LNCaP clone FGC (cell line): ENCODE data around the gene TTR.

Experiments
- DNase-seq: peaks from one replicate; pipeline ENCODE4 v3.0.0-alpha.2; 2011; ENCODE audit warnings: low read depth
- H3K4me3 ChIP-seq: 2 replicates; pipeline ENCODE4 v1.5.1; 2011; ENCODE audit warnings: mild to moderate bottlenecking, low read depth, low read length, control low read depth
- TF ChIP-seq, protein P1 (sequence below): IDR thresholded peaks from 2 replicates; pipeline ENCODE4 v1.5.1; 2012; ENCODE audit warnings: mild to moderate bottlenecking; ENCODE audit not compliant: control insufficient read depth, insufficient read depth; ENCODE audit errors: extremely low read depth

TTR gene

DNA sequence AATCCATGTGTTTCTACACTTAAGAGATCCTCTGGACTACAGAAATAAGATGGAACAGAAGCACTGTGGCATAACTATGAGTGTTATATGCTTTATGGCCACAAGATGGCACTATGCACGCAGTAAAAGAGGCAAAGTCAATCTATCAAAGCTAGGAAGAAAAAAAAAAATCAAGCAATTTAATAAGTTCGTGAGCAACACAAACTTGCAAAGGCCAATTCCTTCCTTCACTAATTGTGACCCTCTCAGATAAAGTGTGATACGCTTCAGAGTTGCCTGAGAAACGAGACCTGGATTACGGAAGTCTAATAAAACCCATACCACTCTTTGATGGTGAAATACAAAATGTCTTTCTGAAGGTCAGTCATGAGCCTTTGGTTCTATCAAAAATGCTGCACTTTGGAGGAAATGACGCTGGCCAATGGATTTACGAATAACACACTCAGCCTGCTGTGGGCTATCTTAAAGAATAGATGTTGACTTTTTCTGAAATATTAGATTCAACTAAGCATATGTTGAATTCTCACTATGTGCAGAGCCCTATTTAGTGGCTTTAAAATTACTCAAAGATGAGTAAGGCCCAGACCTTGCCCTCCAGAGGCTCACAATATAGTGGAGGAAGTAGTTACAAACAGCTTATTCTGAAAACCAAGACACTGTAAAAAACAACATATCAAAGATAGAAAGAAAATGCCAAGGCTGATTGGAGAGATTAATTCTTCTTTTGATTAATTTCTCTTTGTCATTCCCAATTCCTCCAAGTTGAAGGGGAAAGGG, 35.5 kb upstream of the TTR start:
- H3K4me3 ChIP-seq: no peak overlapping the region
- TF ChIP-seq, protein P1, sequence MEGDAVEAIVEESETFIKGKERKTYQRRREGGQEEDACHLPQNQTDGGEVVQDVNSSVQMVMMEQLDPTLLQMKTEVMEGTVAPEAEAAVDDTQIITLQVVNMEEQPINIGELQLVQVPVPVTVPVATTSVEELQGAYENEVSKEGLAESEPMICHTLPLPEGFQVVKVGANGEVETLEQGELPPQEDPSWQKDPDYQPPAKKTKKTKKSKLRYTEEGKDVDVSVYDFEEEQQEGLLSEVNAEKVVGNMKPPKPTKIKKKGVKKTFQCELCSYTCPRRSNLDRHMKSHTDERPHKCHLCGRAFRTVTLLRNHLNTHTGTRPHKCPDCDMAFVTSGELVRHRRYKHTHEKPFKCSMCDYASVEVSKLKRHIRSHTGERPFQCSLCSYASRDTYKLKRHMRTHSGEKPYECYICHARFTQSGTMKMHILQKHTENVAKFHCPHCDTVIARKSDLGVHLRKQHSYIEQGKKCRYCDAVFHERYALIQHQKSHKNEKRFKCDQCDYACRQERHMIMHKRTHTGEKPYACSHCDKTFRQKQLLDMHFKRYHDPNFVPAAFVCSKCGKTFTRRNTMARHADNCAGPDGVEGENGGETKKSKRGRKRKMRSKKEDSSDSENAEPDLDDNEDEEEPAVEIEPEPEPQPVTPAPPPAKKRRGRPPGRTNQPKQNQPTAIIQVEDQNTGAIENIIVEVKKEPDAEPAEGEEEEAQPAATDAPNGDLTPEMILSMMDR: peak; percentile 83
- DNase-seq: peak; percentile 50

GRCh38 chr18:31557446-31557845, 34.2 kb upstream of the TTR start:
- H3K4me3 ChIP-seq: no peak overlapping the region
- TF ChIP-seq, protein P1: no peak
- DNase-seq: no peak

DNA sequence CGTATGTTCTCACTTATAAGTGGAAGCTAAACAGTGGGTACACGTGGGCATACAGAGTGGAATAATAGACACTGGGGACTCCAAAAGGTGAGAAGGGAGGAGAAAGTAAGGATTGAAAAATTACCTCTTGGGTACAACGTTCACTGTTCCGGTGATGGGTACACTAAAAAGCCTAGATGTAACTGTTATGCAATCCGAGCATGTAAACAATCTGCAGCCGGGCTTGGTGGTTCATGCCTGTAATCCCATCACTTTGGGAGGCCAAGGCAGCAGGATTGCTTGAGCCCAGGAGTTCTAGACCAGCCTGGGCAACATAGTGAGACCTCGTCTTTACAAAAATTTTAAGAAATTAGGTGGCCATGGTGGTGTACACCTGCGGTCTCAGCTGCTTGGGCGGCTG, 33.1 kb upstream of the TTR start:
- TF ChIP-seq, protein P1: no peak
- no peak overlapping the region for H3K4me3 ChIP-seq
- no peak for DNase-seq

DNA sequence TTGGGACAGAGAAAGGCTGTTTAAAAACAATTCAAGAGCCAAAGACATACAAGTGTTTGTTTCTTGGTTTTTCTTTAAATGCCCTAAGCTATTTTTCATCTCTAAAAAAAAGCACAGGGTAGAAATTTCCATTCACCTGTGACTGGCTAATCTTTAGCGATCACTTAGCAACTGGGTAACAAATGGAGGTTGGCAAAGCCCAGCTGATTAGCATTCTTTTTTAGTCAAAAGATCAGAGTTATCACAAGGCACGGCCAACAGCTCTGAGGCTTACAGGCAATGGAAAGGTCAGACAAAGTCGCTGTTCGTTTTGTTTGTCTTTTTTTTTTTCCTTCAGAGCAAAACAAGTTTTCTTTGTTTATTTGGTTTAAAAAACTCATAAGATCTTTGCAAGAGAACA, 29.0 kb upstream of the TTR start:
- TF ChIP-seq, protein P1: no peak
- no peak overlapping the region for H3K4me3 ChIP-seq
- DNase-seq: no peak

GRCh38 chr18:31563778-31564177, 27.9 kb upstream of the TTR start:
- H3K4me3 ChIP-seq: no peak overlapping the region
- TF ChIP-seq, protein P1: peak; percentile 44
- no peak for DNase-seq

DNA sequence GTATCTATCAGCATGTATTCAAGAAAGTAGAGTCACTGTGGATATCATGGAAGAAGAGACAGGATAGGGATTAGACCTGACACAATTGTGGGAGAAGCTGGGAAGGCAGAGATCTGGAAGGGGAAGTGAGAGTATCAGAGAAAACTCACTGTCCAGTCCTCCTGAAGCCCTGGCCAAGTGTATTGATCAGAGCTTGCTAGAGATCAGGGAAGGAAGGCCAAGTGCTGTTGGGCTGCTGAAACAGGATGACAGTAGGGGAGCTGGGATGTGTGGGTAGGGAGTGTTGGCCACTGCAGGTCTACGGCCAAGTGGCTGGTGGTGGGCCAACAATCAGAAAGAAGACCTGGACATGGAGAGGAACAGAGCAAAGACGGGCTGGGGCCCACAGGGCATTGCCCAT, 26.3 kb upstream of the TTR start:
- H3K4me3 ChIP-seq: no peak overlapping the region
- TF ChIP-seq, protein P1: no peak
- DNase-seq: no peak
